Fibroblast of lung (primary cell): ENCODE measurements around the gene NHSL1. TPM values are rescaled to one million over a fixed set of nuclear protein-coding genes. Genes with fewer than 3 reads are reported as not detected.

ENCODE experiments used
- DNase-seq, 2 donors: peaks; one replicate each; pipeline versions ENCODE4 v3.0.0 to v3.0.0-alpha.2; 2010; ENCODE audit warnings: low read depth in 2 of 2
- H2AFZ ChIP-seq: 2 replicates; pipeline ENCODE4 v1.5.1; 2012; ENCODE audit warnings: low read length, control low read depth, inconsistent platforms
- H3K27ac ChIP-seq: 2 replicates; pipeline ENCODE4 v1.5.1; 2011; ENCODE audit warnings: low read length, control low read depth; ENCODE audit not compliant: insufficient read depth
- H3K27me3 ChIP-seq: 2 replicates; pipeline ENCODE4 v1.5.1; 2011; ENCODE audit warnings: mild to moderate bottlenecking, low read length; ENCODE audit not compliant: control insufficient read depth, insufficient read depth
- H3K36me3 ChIP-seq: 2 replicates; pipeline ENCODE4 v1.5.1; 2011; ENCODE audit warnings: low read length; ENCODE audit not compliant: control insufficient read depth, insufficient read depth
- H3K4me1 ChIP-seq: 2 replicates; pipeline ENCODE4 v1.5.1; 2011; ENCODE audit warnings: low read length; ENCODE audit not compliant: control insufficient read depth, insufficient read depth; ENCODE audit errors: extremely low read depth
- H3K4me2 ChIP-seq: 2 replicates; pipeline ENCODE4 v1.5.1; 2011; ENCODE audit warnings: low read length, control low read depth; ENCODE audit not compliant: insufficient read depth; ENCODE audit errors: extremely low read depth
- H3K4me3 ChIP-seq, 4 experiments: fragments of 200-600 bp in 1 of 4; sonication (generic) in 1 of 4; replicated peaks in 1 of 4; 2 replicates each; pipeline ENCODE4 v1.5.1; 2011 to 2016; ENCODE audit warnings: low read length in 4 of 4, low read depth in 3 of 4, mild to moderate bottlenecking in 3 of 4, control low read depth in 2 of 4, inconsistent platforms in 1 of 4, mixed read lengths in 1 of 4; ENCODE audit not compliant: insufficient read depth in 1 of 4; ENCODE audit errors: control extremely low read depth in 1 of 4
- H3K79me2 ChIP-seq: 2 replicates; pipeline ENCODE4 v1.5.1; 2012; ENCODE audit warnings: mild to moderate bottlenecking, low read length, inconsistent platforms; ENCODE audit not compliant: control insufficient read depth, insufficient read depth
- H3K9ac ChIP-seq: 2 replicates; pipeline ENCODE4 v1.5.1; 2011; ENCODE audit warnings: mild to moderate bottlenecking, low read length, control low read depth; ENCODE audit not compliant: insufficient read depth
- H3K9me3 ChIP-seq: 2 replicates; pipeline ENCODE4 v1.5.1; 2012; ENCODE audit warnings: low read depth, low read length; ENCODE audit not compliant: control insufficient read depth, insufficient read depth
- H4K20me1 ChIP-seq: 2 replicates; pipeline ENCODE4 v1.5.1; 2011; ENCODE audit warnings: low read length; ENCODE audit not compliant: control insufficient read depth, insufficient read depth; ENCODE audit errors: extremely low read depth
- CTCF ChIP-seq, 2 donors: IDR thresholded peaks in 1 of 2; conservative IDR thresholded peaks in 1 of 2; 1 replicate in 1 of 2; 2 replicates in 1 of 2; pipeline ENCODE4 v1.5.1; 2011 to 2012; ENCODE audit warnings: low read length in 2 of 2, control low read depth in 1 of 2, inconsistent platforms in 1 of 2, low read depth in 1 of 2, mild to moderate bottlenecking in 1 of 2
- EZH2 ChIP-seq: IDR thresholded peaks from 2 replicates; pipeline ENCODE4 v1.5.1; 2012; ENCODE audit warnings: low read length, control low read depth, mild to moderate bottlenecking; ENCODE audit errors: missing control alignments
- polyA plus RNA-seq, 2 donors: library from polyadenylated mRNA; depleted of rRNA in 1 of 2; stranded (reverse) in 1 of 2; unstranded in 1 of 2; fragments of >200 nt; gene quantifications; 2 replicates each; pipeline ENCODE4 v1.2.1, GENCODE V29; 2011 to 2012; ENCODE audit warnings: missing spikeins in 1 of 2
- total RNA-seq: library from RNA; depleted of rRNA; stranded (reverse); fragments of >200 nt; gene quantifications from 2 replicates; pipeline ENCODE4 v1.2.1, GENCODE V29; 2014

The NHSL1 gene
- total and polyA plus RNA-seq, 2 donors (not counting 1 experiment from before 2014, with no cell fraction given), result 9.5 to 10.6 TPM

- no peak overlapping the region for H3K9ac ChIP-seq
- H3K27me3 ChIP-seq, result no peaks in the 10 kb centered on the region
- no peak for DNase-seq
- H3K27ac ChIP-seq, result no peak overlapping the region
- no peak overlapping the region for H3K4me2 ChIP-seq
- H3K9me3 ChIP-seq, result no peaks in the 10 kb centered on the region
- no peak for TF ChIP-seq EZH2
- TF ChIP-seq CTCF (conservative IDR thresholded peaks at IDR 0.05 in 1 of 2, IDR thresholded peaks at IDR 0.05 in 1 of 2; ENCODE audit: low read depth in 1 of 2, low read length in 2 of 2), result no peak
- no peaks in the 10 kb centered on the region for H4K20me1 ChIP-seq
- no peak overlapping the region for H3K4me3 ChIP-seq
- H3K4me1 ChIP-seq, result peaks cover 2% of the 10 kb centered on the region
- no peak overlapping the region for H2AFZ ChIP-seq
- no peaks in the 10 kb centered on the region for H3K79me2 ChIP-seq
- H3K36me3 ChIP-seq, result no peaks in the 10 kb centered on the region
These were observed 102.6 kb downstream of the NHSL1 start for GRCh38 chr6:138396709-138397108.

GRCh38 chr6:138393871-138394783, 105.2 kb downstream of the NHSL1 start:
- Histone ChIP-seq H4K20me1 (no peaks in the 10 kb centered on the region), H3K4me1 (peaks cover 2% of the 10 kb centered on the region), H3K4me2 (no peak overlapping the region), H3K36me3 (no peaks in the 10 kb centered on the region), H3K27me3 (no peaks in the 10 kb centered on the region), H3K9me3 (no peaks in the 10 kb centered on the region), H3K9ac (no peak overlapping the region), H2AFZ (no peak overlapping the region), H3K27ac (no peak overlapping the region), H3K4me3 (no peak overlapping the region), H3K79me2 (no peaks in the 10 kb centered on the region)
- no peak for DNase-seq
- no peak for TF ChIP-seq EZH2
- TF ChIP-seq CTCF (conservative IDR thresholded peaks at IDR 0.05 in 1 of 2, IDR thresholded peaks at IDR 0.05 in 1 of 2; ENCODE audit: low read depth in 1 of 2, low read length in 2 of 2), result no peak

- H3K36me3 ChIP-seq, result no peaks in the 10 kb centered on the region
- no peak overlapping the region for H3K9ac ChIP-seq
- TF ChIP-seq EZH2 (no peak), CTCF (conservative IDR thresholded peaks at IDR 0.05 in 1 of 2, IDR thresholded peaks at IDR 0.05 in 1 of 2; ENCODE audit: low read depth in 1 of 2, low read length in 2 of 2) (no peak)
These were observed 109.7 kb downstream of the NHSL1 start for GRCh38 chr6:138389551-138389950.

More at GRCh38 chr6:138389551-138389950, 109.7 kb downstream of the NHSL1 start:
- no peak for DNase-seq
- Histone ChIP-seq H3K4me2 (no peak overlapping the region), H3K27ac (no peak overlapping the region), H3K27me3 (no peaks in the 10 kb centered on the region), H3K4me3 (no peak overlapping the region), H4K20me1 (no peaks in the 10 kb centered on the region), H3K79me2 (no peaks in the 10 kb centered on the region), H3K9me3 (no peaks in the 10 kb centered on the region), H2AFZ (no peak overlapping the region), H3K4me1 (no peaks in the 10 kb centered on the region)
